GM12801 (cell line): ENCODE measurements around the gene TMEM236.

ENCODE experiments used
- TF ChIP-seq, protein P1 (sequence below): IDR thresholded peaks from one replicate; pipeline ENCODE4 v1.5.1; 2011; ENCODE audit warnings: control low read depth; ENCODE audit not compliant: insufficient read length; ENCODE audit errors: extremely low read depth

TMEM236 gene

GRCh38 chr10:17817316-17817715 is 65.3 kb downstream of the TMEM236 start:
- TF ChIP-seq, protein P1, sequence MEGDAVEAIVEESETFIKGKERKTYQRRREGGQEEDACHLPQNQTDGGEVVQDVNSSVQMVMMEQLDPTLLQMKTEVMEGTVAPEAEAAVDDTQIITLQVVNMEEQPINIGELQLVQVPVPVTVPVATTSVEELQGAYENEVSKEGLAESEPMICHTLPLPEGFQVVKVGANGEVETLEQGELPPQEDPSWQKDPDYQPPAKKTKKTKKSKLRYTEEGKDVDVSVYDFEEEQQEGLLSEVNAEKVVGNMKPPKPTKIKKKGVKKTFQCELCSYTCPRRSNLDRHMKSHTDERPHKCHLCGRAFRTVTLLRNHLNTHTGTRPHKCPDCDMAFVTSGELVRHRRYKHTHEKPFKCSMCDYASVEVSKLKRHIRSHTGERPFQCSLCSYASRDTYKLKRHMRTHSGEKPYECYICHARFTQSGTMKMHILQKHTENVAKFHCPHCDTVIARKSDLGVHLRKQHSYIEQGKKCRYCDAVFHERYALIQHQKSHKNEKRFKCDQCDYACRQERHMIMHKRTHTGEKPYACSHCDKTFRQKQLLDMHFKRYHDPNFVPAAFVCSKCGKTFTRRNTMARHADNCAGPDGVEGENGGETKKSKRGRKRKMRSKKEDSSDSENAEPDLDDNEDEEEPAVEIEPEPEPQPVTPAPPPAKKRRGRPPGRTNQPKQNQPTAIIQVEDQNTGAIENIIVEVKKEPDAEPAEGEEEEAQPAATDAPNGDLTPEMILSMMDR, result no peak

- TF ChIP-seq, protein P1, result no peak
Observed at GRCh38 chr10:17817790-17818189, 65.8 kb downstream of the TMEM236 start.

- TF ChIP-seq, protein P1, result no peak
Observed at GRCh38 chr10:17819836-17820235, 67.8 kb downstream of the TMEM236 start.

DNA sequence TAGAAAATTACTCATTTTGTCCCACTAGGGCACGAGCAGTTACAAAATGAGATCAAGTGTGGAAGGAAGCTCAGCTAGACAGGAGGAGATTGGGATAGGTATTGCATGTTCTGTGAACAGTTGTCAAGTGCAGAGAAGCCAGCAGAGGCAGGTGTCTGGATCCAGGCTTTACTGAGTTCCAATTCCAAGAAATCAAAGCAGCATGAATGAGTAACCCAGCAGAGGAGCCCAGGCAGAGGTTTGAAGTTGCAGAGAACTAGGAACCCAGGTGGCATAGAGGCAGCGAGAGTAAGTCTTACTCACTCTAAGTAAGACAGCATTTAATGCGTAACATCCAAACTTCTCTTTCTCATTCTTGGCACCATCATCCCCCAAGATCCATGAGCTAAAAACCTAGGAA is 68.9 kb downstream of the TMEM236 start:
- TF ChIP-seq, protein P1, result no peak

GRCh38 chr10:17821893-17822292 is 69.9 kb downstream of the TMEM236 start:
- TF ChIP-seq, protein P1, result no peak

DNA sequence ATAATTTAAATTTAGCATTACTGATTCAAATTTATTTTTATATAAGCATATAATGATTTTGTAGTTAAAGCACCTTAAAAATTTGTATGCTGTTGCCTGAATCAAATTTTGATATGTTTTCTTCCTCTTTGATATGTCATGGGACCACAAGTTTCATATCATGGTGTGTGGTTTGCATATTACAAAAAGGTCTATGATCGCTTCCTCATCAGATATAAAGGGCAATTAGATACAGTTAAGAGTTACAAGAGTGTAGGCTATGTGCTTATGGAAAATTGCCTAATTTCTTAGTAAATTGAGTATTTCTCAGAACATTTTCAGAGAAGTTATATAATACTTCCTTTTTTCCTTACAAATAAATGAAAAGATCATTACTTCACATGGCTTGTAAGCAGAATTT is 79.3 kb downstream of the TMEM236 start:
- TF ChIP-seq, protein P1, result no peak

GRCh38 chr10:17831896-17832295 is 79.9 kb downstream of the TMEM236 start:
- TF ChIP-seq, protein P1, result no peak

- TF ChIP-seq, protein P1, result no peak
Observed at GRCh38 chr10:17833656-17834055, 81.7 kb downstream of the TMEM236 start.
